PC-9 (cell line): Measurements from ENCODE around the gene L1CAM. TPM values are rescaled to one million over a fixed set of nuclear protein-coding genes. Genes with fewer than 3 reads are reported as not detected.

Experiments used
- BruUV-seq: library from RNA; stranded (reverse); fragments of 400-500 nt; replicated peaks from 2 replicates; lab custom pipeline; 2021; lab: Mats Ljungman, UMichigan
- CTCF ChIA-PET: fragments of 300-600 bp; sonication (Branson Sonifier 250); formaldehyde crosslinking; loops from one replicate; lab custom pipeline; 2022; ENCODE audit warnings: antibody characterized with exemption; lab: Charles Lee
- POLR2A ChIA-PET: fragments of 300-600 bp; sonication (Branson Sonifier 250); formaldehyde crosslinking; loops from one replicate; lab custom pipeline; 2022; ENCODE audit warnings: antibody characterized with exemption; ENCODE audit not compliant: unreplicated experiment; lab: Charles Lee
- DNase-seq, 2 experiments: peaks; one replicate each; pipeline versions ENCODE4 v3.0.0 to v3.0.0-alpha.2; 2015 to 2022; ENCODE audit warnings: mixed read lengths in 1 of 2
- H2AFZ ChIP-seq: fragments of 200-600 bp; sonication (generic); 2 replicates; pipeline ENCODE4 v1.8.1; 2017; ENCODE audit warnings: antibody characterized with exemption
- H3F3A ChIP-seq: fragments of 200-600 bp; sonication (generic); 2 replicates; pipeline ENCODE4 v1.8.1; 2017; ENCODE audit warnings: antibody characterized with exemption, mild to moderate bottlenecking, low read depth; ENCODE audit not compliant: insufficient read depth
- H3K27ac ChIP-seq: fragments of 200-600 bp; sonication (generic); 2 replicates; pipeline ENCODE4 v1.6.1; 2016; ENCODE audit warnings: mixed run types
- H3K27me3 ChIP-seq: fragments of 200-600 bp; sonication (generic); 2 replicates; pipeline ENCODE4 v1.6.1; 2016; ENCODE audit warnings: low read depth, mixed run types; ENCODE audit not compliant: insufficient read depth
- H3K36me3 ChIP-seq: fragments of 200-600 bp; sonication (generic); 2 replicates; pipeline ENCODE4 v1.6.1; 2016; ENCODE audit warnings: low read depth, mixed run types
- H3K4me1 ChIP-seq: fragments of 200-600 bp; sonication (generic); replicated peaks from 2 replicates; pipeline ENCODE4 v1.6.1; 2016; ENCODE audit warnings: mixed run types; ENCODE audit not compliant: insufficient read depth
- H3K4me2 ChIP-seq: fragments of 200-600 bp; sonication (generic); 2 replicates; pipeline ENCODE4 v1.6.1; 2017; ENCODE audit warnings: mixed run types
- H3K4me3 ChIP-seq: fragments of 200-600 bp; sonication (generic); 2 replicates; pipeline ENCODE4 v1.6.1; 2016; ENCODE audit warnings: mixed run types
- H3K79me2 ChIP-seq: fragments of 200-600 bp; sonication (generic); 2 replicates; pipeline ENCODE4 v1.6.1; 2017; ENCODE audit warnings: low read depth, mixed run types
- H3K9me2 ChIP-seq: fragments of 200-600 bp; sonication (generic); 2 replicates; pipeline ENCODE4 v1.8.1; 2017; ENCODE audit warnings: mild to moderate bottlenecking; ENCODE audit not compliant: insufficient read depth
- H3K9me3 ChIP-seq: fragments of 200-600 bp; sonication (generic); 2 replicates; pipeline ENCODE4 v1.8.1; 2016; ENCODE audit warnings: low read depth; ENCODE audit not compliant: insufficient read depth
- H4K20me1 ChIP-seq: fragments of 200-600 bp; sonication (generic); 2 replicates; pipeline ENCODE4 v1.8.1; 2017; ENCODE audit not compliant: insufficient read depth
- CTCF ChIP-seq: fragments of 200-600 bp; sonication (generic); conservative IDR thresholded peaks from 2 replicates; pipeline ENCODE4 v1.6.1; 2017; ENCODE audit warnings: mixed run types, antibody characterized with exemption, mild to moderate bottlenecking, moderate library complexity
- EZH2 ChIP-seq: fragments of 200-600 bp; sonication (generic); IDR thresholded peaks from 2 replicates; pipeline ENCODE4 v1.8.0; 2017; ENCODE audit warnings: antibody characterized with exemption, low read depth
- intact Hi-C: fragments of 100-400 bp; cut with micrococcal nuclease; formaldehyde crosslinking; loops from one replicate; pipeline ENCODE4 v1.10.0; 2022; ENCODE audit not compliant: unreplicated experiment
- total RNA-seq: library from RNA; stranded (reverse); gene quantifications from 2 replicates; pipeline ENCODE4 v1.2.3, GENCODE V29; 2021

L1CAM gene
- total RNA-seq, 1 experiment from 2014 or later = 68.8 TPM

- no peak for DNase-seq
- no peaks in the 10 kb centered on the region for H3K79me2 ChIP-seq
- BruUV-seq = no TSS peak
- intact Hi-C loops = no loop called here
- H2AFZ ChIP-seq = no peak overlapping the region
- no peak overlapping the region for H3K4me2 ChIP-seq
- H4K20me1 ChIP-seq = no peaks in the 10 kb centered on the region
- H3K27me3 ChIP-seq = 0 out of 2 replicates have a peak, but pooled peaks cover 2% of the 10 kb centered on the region
- H3K9me3 ChIP-seq = no peaks in the 10 kb centered on the region
- no peak overlapping the region for H3K4me3 ChIP-seq
- ChIA-PET POLR2A (no interaction called here), CTCF (no interaction called here)
- no peak overlapping the region for H3K27ac ChIP-seq
- no peaks in the 10 kb centered on the region for H3F3A ChIP-seq
- TF ChIP-seq EZH2 (no peak), CTCF (no peak)
- H3K9me2 ChIP-seq = no peaks in the 10 kb centered on the region
- no peaks in the 10 kb centered on the region for H3K4me1 ChIP-seq
- H3K36me3 ChIP-seq = no peaks in the 10 kb centered on the region
Observed at GRCh38 chrX:153864101-153864500, 21.9 kb downstream of the L1CAM start.

GRCh38 chrX:153863251-153863991 is 22.6 kb downstream of the L1CAM start:
- no TSS peak for BruUV-seq
- Histone ChIP-seq H3K79me2 (no peaks in the 10 kb centered on the region), H3K27ac (no peak overlapping the region), H3K4me3 (no peak overlapping the region), H3F3A (no peaks in the 10 kb centered on the region), H4K20me1 (no peaks in the 10 kb centered on the region), H3K36me3 (no peaks in the 10 kb centered on the region), H3K9me3 (no peaks in the 10 kb centered on the region), H3K27me3 (peaks cover 3% of the 10 kb centered on the region; the same call in 1 of the 2 replicates), H2AFZ (no peak overlapping the region), H3K4me2 (no peak overlapping the region), H3K4me1 (no peaks in the 10 kb centered on the region), H3K9me2 (no peaks in the 10 kb centered on the region)
- TF ChIP-seq EZH2 (no peak), CTCF (no peak)
- no peak for DNase-seq
- POLR2A ChIA-PET = no interaction called here
- CTCF ChIA-PET = interaction anchor here (0.6 kb wide), 1 partner anchor 147 kb away, joined by 4 read pairs; no protein-coding TSS in a partner anchor
- intact Hi-C loops = no loop called here

- no peak for TF ChIP-seq EZH2
- no peak for TF ChIP-seq CTCF
- Histone ChIP-seq H3F3A (no peaks in the 10 kb centered on the region), H3K4me3 (no peak overlapping the region), H4K20me1 (no peaks in the 10 kb centered on the region), H3K36me3 (no peaks in the 10 kb centered on the region), H3K27me3 (peaks cover 11% of the 10 kb centered on the region; the same call in 1 of the 2 replicates), H2AFZ (no peak overlapping the region), H3K27ac (no peak overlapping the region), H3K4me1 (no peaks in the 10 kb centered on the region), H3K79me2 (no peaks in the 10 kb centered on the region), H3K9me3 (no peaks in the 10 kb centered on the region), H3K4me2 (no peak overlapping the region), H3K9me2 (no peaks in the 10 kb centered on the region)
- intact Hi-C loops = no loop called here
- ChIA-PET CTCF (interaction anchor here (0.6 kb wide), 1 partner anchor 146 kb away, joined by 4 read pairs; no protein-coding TSS in a partner anchor), POLR2A (no interaction called here)
- BruUV-seq = no TSS peak
- DNase-seq = no peak
Observed at GRCh38 chrX:153862369-153863250, 23.4 kb downstream of the L1CAM start.
